Measurements from ENCODE around the gene CST2.

- TF ChIP-seq CTCF (conservative IDR thresholded peaks at IDR 0.05 in 1 of 2, IDR thresholded peaks at IDR 0.05 in 1 of 2; ENCODE audit: extremely low read depth in 1 of 2, insufficient read depth in 1 of 2, low read depth in 1 of 2, low read length in 2 of 2) = no peak
- TF ChIP-seq EZH2 (IDR thresholded peaks at IDR 0.05; ENCODE audit: borderline replicate concordance, low read length) = no peak
These were observed 15.2 kb upstream of the CST2 start for GRCh38 chr20:23841693-23842092.

Measured in mammary epithelial cell (primary cell).